Endothelial cell of umbilical vein (primary cell): ENCODE measurements around the gene SPATS2L. TPM values are rescaled to one million over a fixed set of nuclear protein-coding genes. Genes with fewer than 3 reads are reported as not detected.
A peak's percentile ranks its signal among the peaks of the same experiment; 100 is the strongest.

ENCODE experiments used
- BruUV-seq: library from RNA; stranded (reverse); fragments of 400-500 nt; replicated peaks from 2 replicates; lab custom pipeline; 2021; lab: Mats Ljungman, UMichigan
- CTCF ChIA-PET: fragments of 300-600, 350-600 bp; sonication (Branson Sonifier 250); formaldehyde crosslinking; loops from one replicate; lab custom pipeline; 2021; ENCODE audit warnings: antibody characterized with exemption, inconsistent platforms; lab: Charles Lee
- POLR2A ChIA-PET: fragments of 300-600, 350-600 bp; sonication (Branson Sonifier 250); formaldehyde crosslinking; loops from one replicate; lab custom pipeline; 2021; ENCODE audit warnings: antibody characterized with exemption, inconsistent platforms; lab: Charles Lee
- DNase-seq: peaks from one replicate; pipeline ENCODE4 v3.0.0-alpha.2; 2011; ENCODE audit warnings: low read depth, low spot score
- FAIRE-seq: peaks from 2 replicates; lab custom pipeline; 2011; peaks lifted over from hg19 to GRCh38; lab: Jason Lieb, UNC
- H2AFZ ChIP-seq: 2 replicates; pipeline ENCODE4 v1.6.0; 2012; ENCODE audit warnings: low read depth, low read length, control low read depth, inconsistent platforms
- H3K27ac ChIP-seq: 2 replicates; pipeline ENCODE4 v1.5.1; 2011; ENCODE audit warnings: low read depth, mild to moderate bottlenecking, control low read depth, low read length, moderate library complexity; ENCODE audit not compliant: insufficient read depth
- H3K27me3 ChIP-seq, 2 experiments: 2 replicates each; pipeline versions ENCODE4 v1.6.0 to v1.6.1; 2011; ENCODE audit warnings: low read length in 2 of 2, mixed read lengths in 1 of 2; ENCODE audit not compliant: control insufficient read depth in 2 of 2, insufficient read depth in 2 of 2
- H3K36me3 ChIP-seq, 2 experiments: 2 replicates in 1 of 2; 3 replicates in 1 of 2; pipeline ENCODE4 v1.5.1; 2011; ENCODE audit warnings: low read length in 2 of 2, mild to moderate bottlenecking in 1 of 2, moderate library complexity in 1 of 2; ENCODE audit not compliant: control insufficient read depth in 2 of 2, insufficient read depth in 2 of 2; ENCODE audit errors: extremely low read depth in 1 of 2
- H3K4me1 ChIP-seq: 3 replicates; pipeline ENCODE4 v1.5.1; 2011; ENCODE audit warnings: mild to moderate bottlenecking, low read length; ENCODE audit not compliant: control insufficient read depth, insufficient read depth; ENCODE audit errors: extremely low read depth
- H3K4me2 ChIP-seq: 2 replicates; pipeline ENCODE4 v1.6.1; 2011; ENCODE audit warnings: low read length, control low read depth, mixed read lengths; ENCODE audit not compliant: insufficient read depth
- H3K4me3 ChIP-seq, 3 experiments: fragments of 200-600 bp in 1 of 3; sonication (generic), shearing (Covaris generic) in 1 of 3; replicated peaks in 1 of 3; 2 replicates each; pipeline ENCODE4 v1.5.1; 2011 to 2016; ENCODE audit warnings: control low read depth in 3 of 3, low read length in 3 of 3, mild to moderate bottlenecking in 2 of 3, inconsistent platforms in 1 of 3, low read depth in 1 of 3, moderate library complexity in 1 of 3; ENCODE audit not compliant: insufficient read depth in 1 of 3
- H3K79me2 ChIP-seq: 2 replicates; pipeline ENCODE4 v1.6.0; 2012; ENCODE audit warnings: low read length, inconsistent platforms; ENCODE audit not compliant: control insufficient read depth, insufficient read depth
- H3K9ac ChIP-seq: replicated peaks from 2 replicates; pipeline ENCODE3; 2011; ENCODE audit warnings: low read length, control low read depth; ENCODE audit not compliant: insufficient read depth; ENCODE audit errors: extremely low read depth
- H3K9me1 ChIP-seq: replicated peaks from 3 replicates; pipeline ENCODE4 v1.6.0; 2011; ENCODE audit warnings: mild to moderate bottlenecking, low read length; ENCODE audit not compliant: control insufficient read depth, insufficient read depth; ENCODE audit errors: extremely low read depth
- H3K9me3 ChIP-seq: replicated peaks from 2 replicates; pipeline ENCODE4 v1.5.1; 2012; ENCODE audit warnings: low read length, inconsistent platforms; ENCODE audit not compliant: control insufficient read depth, insufficient read depth
- H4K20me1 ChIP-seq: replicated peaks from 2 replicates; pipeline ENCODE3; 2011; ENCODE audit warnings: mild to moderate bottlenecking, low read length; ENCODE audit not compliant: control insufficient read depth, insufficient read depth; ENCODE audit errors: extremely low read depth
- CTCF ChIP-seq, 2 donors: IDR thresholded peaks; 1 replicate in 1 of 2; 2 replicates in 1 of 2; pipeline ENCODE4 v1.5.1; 2011; ENCODE audit warnings: low read length in 2 of 2, mild to moderate bottlenecking in 2 of 2, moderate library complexity in 2 of 2, control low read depth in 1 of 2, inconsistent platforms in 1 of 2, low read depth in 1 of 2; ENCODE audit not compliant: insufficient read depth in 1 of 2; ENCODE audit errors: extremely low read depth in 1 of 2
- EZH2 ChIP-seq: IDR thresholded peaks from 2 replicates; pipeline ENCODE4 v1.6.1; 2012; ENCODE audit warnings: borderline replicate concordance, low read depth, mild to moderate bottlenecking, moderate library complexity, low read length, inconsistent platforms; ENCODE audit not compliant: severe bottlenecking
- FOS ChIP-seq: IDR thresholded peaks from 2 replicates; pipeline ENCODE4 v1.6.1; 2011; ENCODE audit warnings: mild to moderate bottlenecking, low read length, moderate library complexity, borderline replicate concordance; ENCODE audit not compliant: insufficient read depth
- GATA2 ChIP-seq: IDR thresholded peaks from 2 replicates; pipeline ENCODE4 v1.7.0; 2011; ENCODE audit warnings: low read depth, mild to moderate bottlenecking, moderate library complexity, mixed read lengths, low read length; ENCODE audit not compliant: insufficient read length, insufficient read depth
- JUN ChIP-seq: IDR thresholded peaks from 2 replicates; pipeline ENCODE4 v1.6.1; 2011; ENCODE audit warnings: borderline replicate concordance, low read depth; ENCODE audit not compliant: insufficient read length, insufficient read depth
- MAX ChIP-seq: IDR thresholded peaks from 2 replicates; pipeline ENCODE4 v1.6.1; 2011; ENCODE audit not compliant: insufficient read depth, insufficient read length
- MYC ChIP-seq: IDR thresholded peaks from one replicate; pipeline ENCODE4 v1.6.1; 2011; ENCODE audit warnings: mild to moderate bottlenecking, low read depth, low read length
- POLR2A ChIP-seq: IDR thresholded peaks from 2 replicates; pipeline ENCODE4 v1.6.1; 2012; ENCODE audit warnings: low read depth, mild to moderate bottlenecking, control low read depth, low read length
- POLR2AphosphoS5 ChIP-seq: IDR thresholded peaks from 2 replicates; pipeline ENCODE4 v1.6.1; 2012; ENCODE audit warnings: low read depth, mild to moderate bottlenecking, control low read depth, low read length, moderate library complexity; ENCODE audit not compliant: insufficient read depth
- dilution Hi-C: fragments of 300-500 bp; cut with MboI; formaldehyde crosslinking; loops from one replicate; pipeline ENCODE4 v1.15.0; 2019; ENCODE audit warnings: low sequenced_read_pairs; ENCODE audit not compliant: extremely low pct_ligation_motif_present
- intact Hi-C: fragments of 100-400 bp; cut with micrococcal nuclease; formaldehyde crosslinking; loops from one replicate; pipeline ENCODE4 v1.10.0; 2022
- polyA plus RNA-seq, 4 experiments: library from polyadenylated mRNA; depleted of rRNA in 3 of 4; stranded (reverse) in 3 of 4; unstranded in 1 of 4; fragments of >200 nt; gene quantifications; 2 replicates each; pipeline versions ENCODE4 v1.2.1 to v1.2.3, GENCODE V29; 2011 to 2012; ENCODE audit warnings: missing spikeins in 1 of 4
- total RNA-seq: library from RNA; stranded (reverse); gene quantifications from 2 replicates; pipeline ENCODE4 v1.2.3, GENCODE V29; 2021

SPATS2L gene
- total and polyA plus RNA-seq, 2 donors (not counting 3 experiments of a cell fraction or from before 2014, with no cell fraction given), result 29.1 to 72.9 TPM

DNA sequence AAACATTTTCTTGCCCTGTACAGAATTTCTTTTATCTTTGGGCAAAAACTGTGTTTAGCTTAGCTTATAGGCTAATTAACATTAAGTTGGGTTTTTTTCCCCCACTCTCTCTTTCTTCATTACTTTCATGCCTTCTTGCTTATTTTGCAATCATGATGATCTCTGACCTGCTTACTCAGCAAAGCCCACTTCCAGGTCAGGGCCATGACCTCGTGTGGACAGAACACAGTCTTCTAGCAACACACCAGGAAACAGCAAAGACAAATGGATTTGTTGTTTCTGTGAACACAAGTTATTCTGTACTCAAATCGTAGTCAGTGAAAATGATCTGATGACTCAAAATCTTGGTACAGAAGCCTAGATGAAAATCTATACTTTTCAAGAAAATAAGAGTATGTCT is 60.7 kb downstream of the SPATS2L start:
- peak; percentile 46 for DNase-seq
- no TSS peak for BruUV-seq
- no peak overlapping the region for H2AFZ ChIP-seq

More for the DNA sequence above, 60.7 kb downstream of the SPATS2L start:
- H3K36me3 ChIP-seq, result no peaks in the 10 kb centered on the region
- ChIA-PET POLR2A (no interaction called here), CTCF (interaction anchor here (1.5 to 1.9 kb wide), 3 partner anchors 10 to 114 kb away, joined by 4 to 7 read pairs (median 4); no protein-coding TSS in a partner anchor)
- FAIRE-seq, result peak; percentile 59
- no peaks in the 10 kb centered on the region for H3K27me3 ChIP-seq
- H3K4me1 ChIP-seq, result peaks cover 13% of the 10 kb centered on the region
- no peak overlapping the region for H3K27ac ChIP-seq
- no peak overlapping the region for H3K9ac ChIP-seq
- no peaks in the 10 kb centered on the region for H3K9me1 ChIP-seq
- intact Hi-C loops (no loop called here), dilution Hi-C loops (no loop called here)
- peak overlapping the region in 1 of 3 experiments; percentile 8 for H3K4me3 ChIP-seq
- H3K4me2 ChIP-seq, result peak overlapping the region; percentile 71
- TF ChIP-seq MAX (no peak), FOS (peak; percentile 31), MYC (no peak), GATA2 (peak; percentile 65), POLR2AphosphoS5 (no peak), JUN (no peak), EZH2 (no peak), CTCF (IDR thresholded peaks at IDR 0.05; ENCODE audit: extremely low read depth in 1 of 2, insufficient read depth in 1 of 2, low read depth in 1 of 2, low read length in 2 of 2) (no peak), POLR2A (no peak)
- no peaks in the 10 kb centered on the region for H4K20me1 ChIP-seq
- peaks cover 11% of the 10 kb centered on the region for H3K79me2 ChIP-seq
- H3K9me3 ChIP-seq, result no peaks in the 10 kb centered on the region
